IMR-90 (cell line): ENCODE results near the gene SELP. TPM values are rescaled to one million over a fixed set of nuclear protein-coding genes. Genes with fewer than 3 reads are reported as not detected.

Experiments
- ATAC-seq: fragments of 200-7000 bp; cut with Tn5 transposase; 2 replicates; pipeline ENCODE4 v1.9.1; 2020; ENCODE audit warnings: low read depth, mild to moderate bottlenecking, moderate library complexity
- BruUV-seq: library from RNA; stranded (reverse); fragments of 400-500 nt; replicated peaks from 2 replicates; lab custom pipeline; 2021; lab: Mats Ljungman, UMichigan
- CTCF ChIA-PET: fragments of 300-600 bp; formaldehyde crosslinking; extraction: SDS; loops from one replicate; lab custom pipeline; 2021; ENCODE audit warnings: antibody characterized with exemption; lab: Yijun Ruan, JAX
- POLR2A ChIA-PET: fragments of 300-600 bp; sonication (Branson Sonifier 250); formaldehyde crosslinking; loops from one replicate; lab custom pipeline; 2022; ENCODE audit warnings: antibody characterized with exemption; ENCODE audit not compliant: unreplicated experiment; lab: Charles Lee
- DNase-seq: peaks from one replicate; pipeline ENCODE4 v3.0.0; 2013
- H2AFZ ChIP-seq: replicated peaks from 2 replicates; pipeline ENCODE3; 2013; ENCODE audit warnings: low read length, mild to moderate bottlenecking; ENCODE audit not compliant: poor library complexity
- H2AK5ac ChIP-seq: 2 replicates; pipeline ENCODE4 v1.6.1; 2013; ENCODE audit warnings: low read depth, low read length, inconsistent platforms
- H2AK9ac ChIP-seq: replicated peaks from 2 replicates; pipeline ENCODE3; 2013; ENCODE audit warnings: mild to moderate bottlenecking, low read depth, low read length, moderate library complexity; ENCODE audit not compliant: poor library complexity
- H2BK120ac ChIP-seq: 2 replicates; pipeline ENCODE4 v1.6.1; 2013; ENCODE audit warnings: low read depth, low read length, inconsistent platforms
- H2BK15ac ChIP-seq: 3 replicates; pipeline ENCODE4 v1.6.1; 2013; ENCODE audit warnings: low read depth, low read length, inconsistent platforms
- H2BK20ac ChIP-seq: 2 replicates; pipeline ENCODE4 v1.6.1; 2013; ENCODE audit warnings: low read depth, mild to moderate bottlenecking, inconsistent platforms, low read length, moderate library complexity
- H2BK5ac ChIP-seq: 2 replicates; pipeline ENCODE4 v1.6.1; 2013; ENCODE audit warnings: mild to moderate bottlenecking, low read depth, low read length, inconsistent platforms; ENCODE audit not compliant: poor library complexity, severe bottlenecking
- H3K14ac ChIP-seq: replicated peaks from 2 replicates; pipeline ENCODE4 v1.6.1; 2013; ENCODE audit warnings: low read depth, low read length, inconsistent platforms
- H3K18ac ChIP-seq: 2 replicates; pipeline ENCODE4 v1.6.1; 2013; ENCODE audit warnings: low read depth, low read length, control low read depth
- H3K23ac ChIP-seq: 2 replicates; pipeline ENCODE4 v1.6.1; 2013; ENCODE audit warnings: low read depth, low read length, inconsistent platforms
- H3K27ac ChIP-seq: 2 replicates; pipeline ENCODE4 v1.5.1; 2013; ENCODE audit warnings: mild to moderate bottlenecking, control low read depth, low read length; ENCODE audit not compliant: insufficient read depth
- H3K27me3 ChIP-seq: 2 replicates; pipeline ENCODE4 v1.6.1; 2013; ENCODE audit warnings: low read length; ENCODE audit not compliant: control insufficient read depth, insufficient read depth
- H3K36me3 ChIP-seq: 2 replicates; pipeline ENCODE4 v1.6.1; 2013; ENCODE audit warnings: low read length, mixed read lengths; ENCODE audit not compliant: control insufficient read depth, insufficient read depth
- H3K4ac ChIP-seq: 2 replicates; pipeline ENCODE4 v1.6.1; 2013; ENCODE audit warnings: low read depth, low read length, inconsistent platforms
- H3K4me1 ChIP-seq: 2 replicates; pipeline ENCODE4 v1.6.1; 2013; ENCODE audit warnings: low read length, mixed read lengths; ENCODE audit not compliant: control insufficient read depth, insufficient read depth
- H3K4me2 ChIP-seq: 2 replicates; pipeline ENCODE4 v1.6.1; 2013; ENCODE audit warnings: low read depth, mild to moderate bottlenecking, control low read depth, low read length, moderate library complexity
- H3K4me3 ChIP-seq: 2 replicates; pipeline ENCODE4 v1.5.1; 2013; ENCODE audit warnings: low read depth, mild to moderate bottlenecking, control low read depth, low read length, moderate library complexity; ENCODE audit not compliant: insufficient read depth
- H3K56ac ChIP-seq: 2 replicates; pipeline ENCODE4 v1.6.1; 2013; ENCODE audit warnings: low read length, inconsistent platforms; ENCODE audit not compliant: insufficient read depth; ENCODE audit errors: extremely low read depth
- H3K79me1 ChIP-seq, 2 experiments: 2 replicates each; pipeline ENCODE4 v1.6.1; 2013; ENCODE audit warnings: low read length in 2 of 2, inconsistent platforms in 1 of 2, low read depth in 1 of 2
- H3K9ac ChIP-seq: 2 replicates; pipeline ENCODE4 v1.6.1; 2013; ENCODE audit warnings: low read depth, low read length, control low read depth
- H3K9me1 ChIP-seq: 2 replicates; pipeline ENCODE4 v1.6.1; 2013; ENCODE audit warnings: low read length, inconsistent platforms; ENCODE audit not compliant: insufficient read depth
- H3K9me3 ChIP-seq: 2 replicates; pipeline ENCODE4 v1.6.1; 2013; ENCODE audit warnings: low read length; ENCODE audit not compliant: control insufficient read depth, insufficient read depth
- H4K20me1 ChIP-seq: 2 replicates; pipeline ENCODE4 v1.6.1; 2013; ENCODE audit warnings: low read length, inconsistent platforms; ENCODE audit not compliant: insufficient read depth
- H4K5ac ChIP-seq: 2 replicates; pipeline ENCODE4 v1.6.1; 2013; ENCODE audit warnings: mild to moderate bottlenecking, low read depth, low read length, control low read depth
- H4K8ac ChIP-seq, 2 experiments: 2 replicates each; pipeline ENCODE4 v1.6.1; 2013; ENCODE audit warnings: low read depth in 2 of 2, low read length in 2 of 2, control low read depth in 1 of 2, inconsistent platforms in 1 of 2
- H4K91ac ChIP-seq: 2 replicates; pipeline ENCODE4 v1.6.1; 2013; ENCODE audit warnings: low read depth, low read length, inconsistent platforms; ENCODE audit not compliant: insufficient read depth
- BHLHE40 ChIP-seq: fragments of 150-350 bp; IDR thresholded peaks from 2 replicates; pipeline ENCODE4 v1.6.1; 2016; ENCODE audit warnings: mild to moderate bottlenecking, low read depth, low read length
- CEBPB ChIP-seq: IDR thresholded peaks from 2 replicates; pipeline ENCODE4 v1.6.1; 2012; ENCODE audit warnings: low read depth, low read length, improper control_type of control experiment
- CHD1 ChIP-seq: IDR thresholded peaks from 2 replicates; pipeline ENCODE4 v1.6.1; 2012; ENCODE audit warnings: low read depth, low read length, improper control_type of control experiment
- FOS ChIP-seq: fragments of 150-350 bp; IDR thresholded peaks from 2 replicates; pipeline ENCODE4 v1.6.1; 2016; ENCODE audit warnings: low read depth, low read length
- MAFK ChIP-seq: IDR thresholded peaks from 2 replicates; pipeline ENCODE4 v1.6.1; 2012; ENCODE audit warnings: low read depth, low read length, improper control_type of control experiment
- MAZ ChIP-seq: IDR thresholded peaks from 2 replicates; pipeline ENCODE4 v1.6.1; 2012; ENCODE audit warnings: low read depth, mild to moderate bottlenecking, low read length, improper control_type of control experiment, moderate library complexity, borderline replicate concordance
- MXI1 ChIP-seq: IDR thresholded peaks from 2 replicates; pipeline ENCODE4 v1.6.1; 2012; ENCODE audit warnings: low read depth, mild to moderate bottlenecking, low read length, moderate library complexity, borderline replicate concordance
- NFE2L2 ChIP-seq: fragments of 150-350 bp; IDR thresholded peaks from 2 replicates; pipeline ENCODE4 v1.6.1; 2016; ENCODE audit warnings: low read depth, mild to moderate bottlenecking, low read length
- POLR2A ChIP-seq: IDR thresholded peaks from 2 replicates; pipeline ENCODE4 v1.6.1; 2012; ENCODE audit warnings: mild to moderate bottlenecking, low read depth, low read length
- RAD21 ChIP-seq: IDR thresholded peaks from 2 replicates; pipeline ENCODE4 v1.6.1; 2012; ENCODE audit warnings: low read length, improper control_type of control experiment
- RCOR1 ChIP-seq: IDR thresholded peaks from 2 replicates; pipeline ENCODE4 v1.6.1; 2012; ENCODE audit warnings: mild to moderate bottlenecking, low read length, improper control_type of control experiment; ENCODE audit not compliant: insufficient replicate concordance
- RFX5 ChIP-seq: IDR thresholded peaks from 2 replicates; pipeline ENCODE4 v1.8.0; 2012; ENCODE audit warnings: low read depth, mild to moderate bottlenecking, low read length, moderate library complexity
- SMC3 ChIP-seq: fragments of 150-350 bp; IDR thresholded peaks from 2 replicates; pipeline ENCODE4 v1.6.1; 2016; ENCODE audit warnings: low read depth, mild to moderate bottlenecking, antibody characterized with exemption, low read length, moderate library complexity
- WGBS, 2 experiments: methylation state at CpG; one replicate each; pipeline versions ENCODE4 v1.1.5 to v1.1.7; 2013; ENCODE audit warnings: missing lambda C conversion rate in 2 of 2; ENCODE audit not compliant: insufficient read length in 1 of 2; ENCODE audit errors: extremely low coverage in 2 of 2; 5-methylcytosine and 5-hydroxymethylcytosine counted together
- dilution Hi-C: fragments of 300-500 bp; cut with HindIII; formaldehyde crosslinking; loops from one replicate; pipeline ENCODE4 v1.14.3; 2018; ENCODE audit warnings: low sequenced_read_pairs; ENCODE audit not compliant: unreplicated experiment
- in situ Hi-C: fragments of 300-500 bp; cut with MboI; formaldehyde crosslinking; loops from 3 replicates; pipeline ENCODE4 v1.14.3; 2019; ENCODE audit warnings: low sequenced_read_pairs, inconsistent platforms, mixed read lengths
- intact Hi-C: fragments of 100-400 bp; cut with micrococcal nuclease; formaldehyde crosslinking; loops from 2 replicates; pipeline ENCODE4 v1.10.0; 2022
- polyA plus RNA-seq, 3 experiments: library from polyadenylated mRNA; depleted of rRNA; stranded (reverse); fragments of >200 nt; gene quantifications; 2 replicates each; pipeline ENCODE4 v1.2.3, GENCODE V29; 2012; ENCODE audit warnings: low replicate concordance in 1 of 3
- total RNA-seq: library from RNA; depleted of rRNA; stranded (reverse); fragments of >200 nt; gene quantifications from 2 replicates; pipeline ENCODE4 v1.2.3, GENCODE V29; 2012
- TF ChIP-seq, protein P1 (sequence below): fragments of 150-350 bp; IDR thresholded peaks from 2 replicates; pipeline ENCODE4 v1.6.1; 2017; ENCODE audit warnings: mild to moderate bottlenecking, antibody characterized with exemption, low read length, low read depth
- TF ChIP-seq, protein P2 (sequence below): fragments of 150-350 bp; IDR thresholded peaks from 2 replicates; pipeline ENCODE4 v1.6.1; 2016; ENCODE audit warnings: low read depth, mild to moderate bottlenecking, low read length, moderate library complexity, borderline replicate concordance
- TF ChIP-seq, protein P3 (sequence below): conservative IDR thresholded peaks from 2 replicates; pipeline ENCODE4 v1.5.1; 2012; ENCODE audit warnings: mild to moderate bottlenecking, low read depth, low read length, improper control_type of control experiment

SELP gene
- total and polyA plus RNA-seq, 2 of the 4 experiments (the other 2 are of a cell fraction): not detected

DNA sequence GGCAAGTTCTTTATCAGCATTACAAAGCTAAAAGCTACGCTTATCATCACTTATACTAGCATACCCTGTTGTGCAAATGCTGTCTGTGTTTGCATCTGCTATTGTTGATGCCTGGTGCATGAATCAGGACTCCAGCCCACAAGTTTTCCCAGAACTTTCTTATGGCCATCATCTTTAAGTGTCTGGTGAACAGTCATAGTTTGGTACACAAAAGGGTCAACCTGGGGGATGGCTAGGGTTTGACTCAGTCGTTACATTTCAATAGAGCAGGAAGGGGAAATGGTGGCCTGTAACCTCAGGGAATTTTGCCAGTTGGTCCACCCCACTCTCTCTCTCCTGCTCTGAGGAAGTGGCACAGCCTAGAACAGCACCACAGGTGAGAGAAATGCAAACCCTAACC, 46.1 kb upstream of the SELP start:
- intact Hi-C loops (no loop called here), dilution Hi-C loops (no loop called here), in situ Hi-C loops (no loop called here)
- no peak overlapping the region for H2BK20ac ChIP-seq
- no peak overlapping the region for H3K14ac ChIP-seq
- ATAC-seq (no peak), DNase-seq (peak; percentile 38)
- H3K27ac ChIP-seq: no peak overlapping the region
- no peak overlapping the region for H2BK15ac ChIP-seq
- ChIA-PET CTCF (no interaction called here), POLR2A (no interaction called here)
- no peak overlapping the region for H2BK120ac ChIP-seq
- no peak overlapping the region for H3K9ac ChIP-seq
- H3K56ac ChIP-seq: no peak overlapping the region
- BruUV-seq: no TSS peak
- H3K18ac ChIP-seq: no peak overlapping the region
- H3K23ac ChIP-seq: no peak overlapping the region
- no peaks in the 10 kb centered on the region for H3K9me3 ChIP-seq
- no peaks in the 10 kb centered on the region for H4K20me1 ChIP-seq
- H4K91ac ChIP-seq: no peak overlapping the region
- no peak overlapping the region for H3K4me3 ChIP-seq
- H3K36me3 ChIP-seq: no peaks in the 10 kb centered on the region
- H4K8ac ChIP-seq: no peak overlapping the region
- no peaks in the 10 kb centered on the region for H3K9me1 ChIP-seq
- no peak overlapping the region for H2AK9ac ChIP-seq
- H3K4ac ChIP-seq: no peak overlapping the region
- H2AK5ac ChIP-seq: no peak overlapping the region
- TF ChIP-seq MAZ: no peak
- TF ChIP-seq RAD21: no peak
- no peak for TF ChIP-seq RCOR1
- TF ChIP-seq, protein P1, sequence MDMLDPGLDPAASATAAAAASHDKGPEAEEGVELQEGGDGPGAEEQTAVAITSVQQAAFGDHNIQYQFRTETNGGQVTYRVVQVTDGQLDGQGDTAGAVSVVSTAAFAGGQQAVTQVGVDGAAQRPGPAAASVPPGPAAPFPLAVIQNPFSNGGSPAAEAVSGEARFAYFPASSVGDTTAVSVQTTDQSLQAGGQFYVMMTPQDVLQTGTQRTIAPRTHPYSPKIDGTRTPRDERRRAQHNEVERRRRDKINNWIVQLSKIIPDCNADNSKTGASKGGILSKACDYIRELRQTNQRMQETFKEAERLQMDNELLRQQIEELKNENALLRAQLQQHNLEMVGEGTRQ: no peak
- TF ChIP-seq CEBPB: no peak
- TF ChIP-seq, protein P2, sequence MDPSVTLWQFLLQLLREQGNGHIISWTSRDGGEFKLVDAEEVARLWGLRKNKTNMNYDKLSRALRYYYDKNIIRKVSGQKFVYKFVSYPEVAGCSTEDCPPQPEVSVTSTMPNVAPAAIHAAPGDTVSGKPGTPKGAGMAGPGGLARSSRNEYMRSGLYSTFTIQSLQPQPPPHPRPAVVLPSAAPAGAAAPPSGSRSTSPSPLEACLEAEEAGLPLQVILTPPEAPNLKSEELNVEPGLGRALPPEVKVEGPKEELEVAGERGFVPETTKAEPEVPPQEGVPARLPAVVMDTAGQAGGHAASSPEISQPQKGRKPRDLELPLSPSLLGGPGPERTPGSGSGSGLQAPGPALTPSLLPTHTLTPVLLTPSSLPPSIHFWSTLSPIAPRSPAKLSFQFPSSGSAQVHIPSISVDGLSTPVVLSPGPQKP: no peak
- no peak for TF ChIP-seq MXI1
- TF ChIP-seq POLR2A: no peak
- TF ChIP-seq SMC3: no peak
- TF ChIP-seq RFX5: no peak
- no peak for TF ChIP-seq FOS
- TF ChIP-seq NFE2L2: no peak
- no peak for TF ChIP-seq BHLHE40
- no peak for TF ChIP-seq CHD1
- no peak for TF ChIP-seq MAFK
- TF ChIP-seq, protein P3, sequence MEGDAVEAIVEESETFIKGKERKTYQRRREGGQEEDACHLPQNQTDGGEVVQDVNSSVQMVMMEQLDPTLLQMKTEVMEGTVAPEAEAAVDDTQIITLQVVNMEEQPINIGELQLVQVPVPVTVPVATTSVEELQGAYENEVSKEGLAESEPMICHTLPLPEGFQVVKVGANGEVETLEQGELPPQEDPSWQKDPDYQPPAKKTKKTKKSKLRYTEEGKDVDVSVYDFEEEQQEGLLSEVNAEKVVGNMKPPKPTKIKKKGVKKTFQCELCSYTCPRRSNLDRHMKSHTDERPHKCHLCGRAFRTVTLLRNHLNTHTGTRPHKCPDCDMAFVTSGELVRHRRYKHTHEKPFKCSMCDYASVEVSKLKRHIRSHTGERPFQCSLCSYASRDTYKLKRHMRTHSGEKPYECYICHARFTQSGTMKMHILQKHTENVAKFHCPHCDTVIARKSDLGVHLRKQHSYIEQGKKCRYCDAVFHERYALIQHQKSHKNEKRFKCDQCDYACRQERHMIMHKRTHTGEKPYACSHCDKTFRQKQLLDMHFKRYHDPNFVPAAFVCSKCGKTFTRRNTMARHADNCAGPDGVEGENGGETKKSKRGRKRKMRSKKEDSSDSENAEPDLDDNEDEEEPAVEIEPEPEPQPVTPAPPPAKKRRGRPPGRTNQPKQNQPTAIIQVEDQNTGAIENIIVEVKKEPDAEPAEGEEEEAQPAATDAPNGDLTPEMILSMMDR: no peak
- no peak overlapping the region for H2AFZ ChIP-seq
- WGBS, 2 experiments: no CpG with 5 or more reads among the region's 2 CpGs
- no peaks in the 10 kb centered on the region for H3K27me3 ChIP-seq
- no peak overlapping the region for H3K4me2 ChIP-seq
- H2BK5ac ChIP-seq: no peak overlapping the region
- H3K79me1 ChIP-seq: no peaks in the 10 kb centered on the region
- no peaks in the 10 kb centered on the region for H3K4me1 ChIP-seq
- H4K5ac ChIP-seq: no peak overlapping the region
